AG09319 (cell line): ENCODE data around the gene CD79A.

Experiments used
- DNase-seq: peaks from one replicate; pipeline ENCODE4 v3.0.0-alpha.2; 2010; ENCODE audit warnings: low read depth; ENCODE audit errors: extremely low read depth
- TF ChIP-seq, protein P1 (sequence below): IDR thresholded peaks from 2 replicates; pipeline ENCODE4 v1.5.1; 2011; ENCODE audit warnings: low read depth, mild to moderate bottlenecking, inconsistent platforms, low read length, moderate library complexity

Gene CD79A

DNA sequence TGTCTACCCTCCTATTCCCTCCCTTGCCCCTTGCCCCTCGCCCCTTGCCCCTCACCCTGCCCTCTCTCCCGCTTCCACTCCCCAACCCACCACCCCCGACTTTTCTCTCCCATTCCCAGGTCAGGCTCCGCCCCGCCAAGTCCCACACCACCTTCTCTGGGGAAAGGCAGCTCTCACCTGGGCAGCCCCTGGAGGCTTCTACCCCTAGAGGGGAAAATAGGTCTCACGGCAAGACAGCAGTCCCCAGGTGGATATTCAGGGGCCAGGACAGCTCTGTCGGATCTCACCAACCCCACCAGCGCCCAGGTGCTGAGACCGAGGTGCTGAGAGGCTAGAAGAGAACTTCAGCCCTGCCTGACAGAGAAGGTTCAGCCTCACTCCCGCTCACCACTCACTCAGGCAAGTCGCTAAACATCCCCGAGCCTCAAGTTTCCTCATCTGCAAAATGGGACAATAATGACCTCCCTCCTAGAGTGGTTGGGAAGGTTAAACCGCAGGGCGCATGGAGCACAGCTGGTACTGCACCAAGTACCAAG lies 52.5 kb downstream of the CD79A start:
- TF ChIP-seq, protein P1, sequence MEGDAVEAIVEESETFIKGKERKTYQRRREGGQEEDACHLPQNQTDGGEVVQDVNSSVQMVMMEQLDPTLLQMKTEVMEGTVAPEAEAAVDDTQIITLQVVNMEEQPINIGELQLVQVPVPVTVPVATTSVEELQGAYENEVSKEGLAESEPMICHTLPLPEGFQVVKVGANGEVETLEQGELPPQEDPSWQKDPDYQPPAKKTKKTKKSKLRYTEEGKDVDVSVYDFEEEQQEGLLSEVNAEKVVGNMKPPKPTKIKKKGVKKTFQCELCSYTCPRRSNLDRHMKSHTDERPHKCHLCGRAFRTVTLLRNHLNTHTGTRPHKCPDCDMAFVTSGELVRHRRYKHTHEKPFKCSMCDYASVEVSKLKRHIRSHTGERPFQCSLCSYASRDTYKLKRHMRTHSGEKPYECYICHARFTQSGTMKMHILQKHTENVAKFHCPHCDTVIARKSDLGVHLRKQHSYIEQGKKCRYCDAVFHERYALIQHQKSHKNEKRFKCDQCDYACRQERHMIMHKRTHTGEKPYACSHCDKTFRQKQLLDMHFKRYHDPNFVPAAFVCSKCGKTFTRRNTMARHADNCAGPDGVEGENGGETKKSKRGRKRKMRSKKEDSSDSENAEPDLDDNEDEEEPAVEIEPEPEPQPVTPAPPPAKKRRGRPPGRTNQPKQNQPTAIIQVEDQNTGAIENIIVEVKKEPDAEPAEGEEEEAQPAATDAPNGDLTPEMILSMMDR = no peak
- DNase-seq = no peak

DNA sequence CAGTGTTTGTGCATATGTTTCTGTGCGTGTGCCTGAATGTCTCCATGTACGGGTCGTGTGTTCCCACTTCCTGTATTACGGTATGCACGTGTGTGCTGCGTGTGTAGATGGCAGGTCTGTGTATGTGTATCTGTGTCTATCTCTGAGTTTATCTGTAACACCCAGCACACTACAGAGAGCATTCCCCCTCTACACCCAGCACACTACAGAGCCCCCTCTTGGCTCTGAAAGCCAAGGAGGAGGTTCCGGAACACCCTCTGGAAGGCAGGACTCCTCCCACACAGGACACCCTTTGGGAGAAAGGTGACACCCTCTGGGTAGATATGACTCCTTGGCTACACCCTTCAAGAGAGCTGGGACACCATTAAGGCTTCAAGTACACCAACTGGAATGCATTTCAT lies 53.2 kb downstream of the CD79A start:
- TF ChIP-seq, protein P1 = no peak
- no peak for DNase-seq
